HG03045 (cell line): ENCODE measurements around the gene KRT222.

Experiments
- ATAC-seq: cut with Tn5 transposase; IDR thresholded peaks from one replicate; pipeline ENCODE4 v1.9.1; 2021; ENCODE audit warnings: mild to moderate bottlenecking, moderate library complexity; ENCODE audit not compliant: unreplicated experiment

Gene KRT222

DNA sequence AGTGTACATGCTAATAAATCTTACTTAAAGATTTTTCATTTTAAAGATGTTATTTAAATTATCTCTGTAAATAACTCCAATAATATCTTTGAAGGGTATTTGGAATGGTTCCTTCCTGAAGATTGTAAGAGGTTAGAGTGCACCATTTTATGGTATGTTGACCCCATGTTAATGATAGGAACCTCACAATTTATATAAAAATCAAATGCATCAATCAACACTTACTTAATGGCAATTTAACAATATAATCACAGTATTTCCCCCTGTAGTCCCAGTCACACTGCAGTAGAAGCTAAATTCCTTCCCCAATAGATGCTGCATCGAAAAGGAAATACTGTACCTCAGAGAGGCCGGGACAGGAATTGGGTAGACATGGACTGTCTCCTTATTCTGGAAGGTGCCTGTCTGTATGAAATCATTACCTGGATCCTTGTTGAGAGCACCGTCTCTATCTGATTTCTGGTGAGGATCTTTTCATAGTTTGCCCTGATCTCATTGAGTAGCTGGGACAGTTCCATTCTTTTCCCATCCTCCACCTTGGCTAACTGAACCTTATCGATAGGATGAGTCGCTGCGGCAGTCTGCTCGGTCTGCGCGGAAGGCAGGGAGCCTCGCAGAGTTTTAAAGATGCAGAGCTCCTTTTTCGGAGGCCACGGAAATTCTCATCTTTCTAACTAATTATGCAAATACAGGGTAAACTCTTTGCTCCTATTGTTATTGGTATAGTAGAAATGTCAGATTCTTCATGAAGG, at the start of gene KRT222:
TSS of gene KRT222 (minus strand) at position 596 of the 752 bp plus-strand sequence. CDS start at position 518, 78 bp downstream.
- ATAC-seq = no peak

GRCh38 chr17:40714473-40714872, 49.5 kb upstream of the KRT222 start:
- ATAC-seq = no peak

GRCh38 chr17:40707745-40708144, 42.8 kb upstream of the KRT222 start:
- ATAC-seq = no peak

- no peak for ATAC-seq
Measured at GRCh38 chr17:40705584-40705983, 40.6 kb upstream of the KRT222 start.

GRCh38 chr17:40703652-40704051, 38.7 kb upstream of the KRT222 start, which contains the start of gene KRT24:
Gene KRT24, minus strand, starts transcription at chr17:40703752. Its CDS starts 59 bp downstream, at chr17:40703693.
- no peak for ATAC-seq

DNA sequence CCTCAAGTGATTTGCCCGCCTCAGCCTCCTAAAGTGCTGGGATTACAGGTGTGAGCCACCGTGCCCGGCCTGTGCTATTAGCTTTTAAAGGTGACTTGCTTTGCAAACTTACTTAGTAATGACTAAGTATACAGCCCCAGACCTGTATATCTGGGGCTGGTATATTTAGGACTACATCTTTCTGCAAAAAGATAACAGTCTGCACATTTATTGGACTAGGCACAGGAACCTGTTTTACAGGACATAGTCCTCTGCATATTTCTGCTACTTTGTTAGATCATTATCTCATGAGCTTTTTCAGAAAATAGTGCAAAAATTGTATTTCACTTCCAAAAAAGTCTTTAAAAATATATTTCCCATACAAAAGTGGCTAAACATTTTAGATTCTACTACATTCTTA, 37.3 kb upstream of the KRT222 start:
- ATAC-seq = no peak

DNA sequence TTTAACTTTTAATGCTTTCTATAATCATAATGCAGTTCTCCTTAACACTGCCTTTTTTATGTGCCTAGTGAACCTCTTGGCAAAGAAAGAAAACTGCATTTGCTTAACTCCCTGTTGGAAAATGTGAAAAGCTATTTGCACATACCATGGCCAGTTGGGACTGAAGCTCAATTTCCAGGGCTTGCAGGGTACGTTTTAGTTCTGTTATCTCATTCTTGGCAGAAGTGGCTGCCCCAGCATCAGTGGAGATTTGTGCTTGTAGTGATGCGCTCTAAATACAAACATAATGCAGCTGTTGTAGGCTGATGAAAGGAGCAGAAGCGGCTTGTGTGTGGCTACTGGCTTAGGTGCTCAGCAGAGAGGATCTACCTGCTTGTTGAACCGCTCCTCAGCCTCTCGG, 34.9 kb upstream of the KRT222 start:
- ATAC-seq = no peak

GRCh38 chr17:40699371-40699770, 34.4 kb upstream of the KRT222 start:
- ATAC-seq = no peak

- no peak for ATAC-seq
Measured at GRCh38 chr17:40697297-40697696, 32.3 kb upstream of the KRT222 start.

- ATAC-seq = no peak
Measured at GRCh38 chr17:40696651-40697072, 31.7 kb upstream of the KRT222 start.

DNA sequence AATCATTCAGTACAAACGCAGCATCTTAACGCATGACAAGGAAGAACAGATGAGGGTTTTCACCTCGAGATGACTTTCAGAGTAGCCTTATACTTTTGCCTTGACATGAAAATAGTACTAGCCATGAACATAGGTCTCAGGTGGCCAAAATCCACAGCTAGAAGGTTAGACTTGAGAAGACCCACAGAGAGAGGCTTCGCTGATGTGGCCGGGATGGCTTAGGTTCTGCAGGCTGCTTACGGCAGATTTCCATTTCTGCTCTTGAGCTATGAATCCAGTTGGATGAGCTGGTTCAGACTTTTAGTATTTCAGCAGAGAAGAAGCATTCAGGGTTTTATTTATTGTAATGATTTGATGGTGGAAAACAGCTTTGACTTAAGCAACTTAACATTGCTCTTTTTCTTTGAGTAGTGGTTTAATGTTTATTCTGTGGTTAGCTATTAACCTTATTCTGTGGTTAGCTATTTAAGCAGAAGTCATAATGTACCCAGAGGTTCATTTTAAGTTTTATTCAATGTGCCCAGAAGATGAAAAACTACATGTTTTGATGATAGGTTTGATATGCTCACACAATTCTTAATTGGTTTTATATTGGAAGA, 31.0 kb upstream of the KRT222 start:
- no peak for ATAC-seq

GRCh38 chr17:40694584-40694983, 29.6 kb upstream of the KRT222 start:
- no peak for ATAC-seq

GRCh38 chr17:40687106-40687505, 22.1 kb upstream of the KRT222 start:
- no peak for ATAC-seq

- no peak for ATAC-seq
Measured at GRCh38 chr17:40686192-40686591, 21.2 kb upstream of the KRT222 start.

- ATAC-seq = no peak
Measured at GRCh38 chr17:40680998-40681397, 16.0 kb upstream of the KRT222 start.

DNA sequence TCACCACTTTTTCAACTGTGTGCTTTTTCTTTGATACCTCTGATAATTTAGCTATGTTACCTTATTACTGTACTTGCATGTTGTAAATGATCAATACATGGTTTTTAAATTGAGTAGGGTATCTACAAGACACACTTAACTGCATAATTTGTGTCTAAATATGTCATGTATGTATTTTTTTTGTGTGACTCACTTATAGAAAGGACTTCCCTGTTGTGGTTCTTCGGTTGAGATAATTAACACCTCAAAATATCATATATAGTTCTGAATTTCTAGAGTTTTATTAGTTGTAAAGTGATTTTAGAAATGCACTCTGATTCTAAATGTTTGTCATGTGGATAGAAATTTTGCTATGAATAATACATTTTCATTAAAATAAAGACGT, 14.5 kb upstream of the KRT222 start:
- ATAC-seq = no peak

- no peak for ATAC-seq
Measured at GRCh38 chr17:40678902-40679522, 14.0 kb upstream of the KRT222 start.

DNA sequence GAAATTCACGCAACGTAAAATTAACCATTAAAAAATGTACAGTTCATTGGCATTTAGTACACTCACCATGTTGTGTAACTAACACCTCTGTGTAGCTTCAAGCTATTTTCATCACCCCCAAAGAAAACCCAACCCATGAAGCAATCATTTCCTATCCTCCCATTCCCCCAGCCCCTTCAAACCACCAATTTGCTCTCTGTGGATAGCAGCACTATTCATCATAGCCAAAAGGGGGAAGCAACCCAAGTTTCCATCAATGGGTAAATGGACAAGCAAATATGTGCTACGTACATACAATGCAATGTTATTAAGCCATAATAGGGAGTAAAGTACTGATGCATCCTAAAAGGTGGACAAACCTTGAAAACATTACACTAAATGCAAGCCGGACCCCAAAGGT, 10.9 kb upstream of the KRT222 start:
- no peak for ATAC-seq

DNA sequence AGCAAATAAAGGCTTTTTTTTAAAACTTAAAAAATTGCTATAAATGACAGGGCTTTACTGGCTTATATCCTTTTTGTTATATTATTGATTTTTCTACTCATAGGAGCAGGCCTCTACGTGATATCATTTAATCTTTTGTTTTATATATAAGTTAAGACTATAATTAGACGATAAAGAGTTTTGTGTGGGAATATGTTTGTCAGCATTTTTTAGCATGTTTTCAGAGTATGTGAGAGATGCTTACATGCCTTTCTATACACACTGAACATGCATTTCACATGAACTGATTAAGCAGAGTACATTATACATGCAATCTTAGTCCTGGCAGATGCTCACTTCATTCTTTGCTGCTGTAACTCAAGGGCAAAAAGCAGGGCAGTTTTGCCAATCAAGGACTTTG, 7.7 kb upstream of the KRT222 start:
- no peak for ATAC-seq

DNA sequence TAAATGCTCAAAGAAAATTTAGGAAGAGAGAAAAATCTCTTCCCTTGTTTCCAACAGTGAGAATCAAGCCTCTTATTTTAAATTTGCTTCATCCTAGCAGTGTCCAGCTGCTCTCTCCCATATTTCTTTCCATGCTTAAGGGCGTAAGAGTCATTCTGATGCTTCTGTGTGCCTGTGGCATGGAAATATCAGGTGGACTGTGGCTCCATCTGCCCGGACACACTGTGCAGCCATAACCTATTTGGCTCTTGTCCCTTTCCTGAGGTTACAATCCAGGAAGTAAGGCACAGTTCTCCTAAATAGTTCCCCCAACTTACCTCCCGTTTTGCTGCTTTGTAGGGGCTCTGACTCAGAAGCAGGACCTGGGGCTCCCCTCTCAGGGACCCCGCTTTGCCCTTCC, 6.3 kb upstream of the KRT222 start:
- no peak for ATAC-seq

DNA sequence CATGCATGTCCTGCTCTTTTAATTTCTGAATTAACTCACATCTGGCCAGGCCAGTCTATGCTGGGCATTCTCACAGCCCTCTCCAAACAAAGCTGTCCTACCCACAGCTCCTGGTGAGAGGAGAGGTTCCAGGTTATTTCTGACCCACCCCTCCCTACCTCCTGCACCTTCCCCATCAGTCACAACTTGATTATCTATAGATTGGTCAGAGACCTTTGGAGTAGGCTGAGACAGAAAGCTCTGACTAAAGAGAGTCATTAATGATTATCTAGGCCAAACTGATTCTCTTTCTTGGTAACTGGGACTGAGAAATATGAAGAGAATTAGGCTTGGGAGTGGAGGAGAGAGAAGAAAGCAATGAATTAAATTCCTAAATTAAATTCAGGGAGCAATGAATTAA, 1.4 kb upstream of the KRT222 start:
- no peak for ATAC-seq

DNA sequence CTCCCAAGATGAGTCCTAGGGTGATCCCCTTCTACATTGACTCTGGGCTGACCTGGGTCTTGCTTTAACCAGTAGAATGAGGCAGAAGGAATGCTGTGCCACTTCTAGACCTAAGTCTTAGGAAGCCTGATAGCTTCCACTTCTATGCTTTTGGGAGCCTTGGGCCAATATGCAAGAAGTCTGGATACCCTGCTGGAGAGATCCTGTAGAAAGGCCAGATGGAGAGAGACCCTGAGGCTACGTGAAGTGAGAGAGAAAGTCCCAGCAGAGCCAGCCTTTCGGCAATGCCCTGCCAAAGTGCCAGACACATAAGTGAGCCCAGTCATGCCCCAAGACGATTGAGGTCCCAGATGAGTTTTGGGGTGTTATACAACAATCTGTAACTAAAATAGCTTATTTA, 1.7 kb downstream of the KRT222 start:
- ATAC-seq = no peak
